ENCODE measurements around the gene CPNE7. TPM values are rescaled to one million over a fixed set of nuclear protein-coding genes. Genes with fewer than 3 reads are reported as not detected.
A peak's percentile ranks its signal among the peaks of the same experiment; 100 is the strongest.

Gene CPNE7
- total and polyA plus RNA-seq, 2 of the 8 experiments (the other 6 are each of a cell fraction or from before 2014, with no cell fraction given), result 10.0 to 23.7 TPM

DNA sequence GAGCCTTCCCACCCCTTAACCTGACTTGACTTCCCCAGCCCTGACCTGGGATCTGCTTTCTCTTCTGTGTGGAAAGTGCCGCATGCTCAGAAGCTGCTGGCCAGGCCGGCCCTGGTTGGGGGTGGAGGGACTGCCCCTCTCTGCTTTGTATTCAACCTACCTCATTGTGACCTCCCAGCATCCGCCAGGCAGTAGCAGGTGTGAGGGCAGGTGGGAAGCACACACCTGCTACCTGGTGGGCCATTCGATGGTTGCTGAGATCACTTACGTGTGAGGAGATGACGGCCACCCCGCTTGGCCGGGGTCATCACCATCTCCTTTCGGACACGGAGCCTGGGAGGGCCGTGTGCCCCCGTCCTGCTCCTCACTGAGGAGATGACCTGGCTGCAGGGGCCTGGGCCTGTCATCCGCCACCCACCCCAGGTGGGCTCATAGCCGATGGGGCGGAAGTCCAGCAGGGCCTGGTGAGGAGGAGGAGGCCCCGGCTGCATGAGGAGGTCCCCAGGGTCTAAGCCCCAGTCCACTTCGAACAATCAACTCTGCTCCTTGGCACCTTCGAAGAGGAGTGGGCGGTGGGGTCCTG lies 7.1 kb downstream of the CPNE7 start:
- no peak overlapping the region for H3K4me3 ChIP-seq (ENCODE audit: extremely low read depth in 1 of 4, insufficient read depth in 2 of 4, low read depth in 3 of 4, low read length in 4 of 4)
- H3K27ac ChIP-seq (ENCODE audit: low read depth, low read length), result no peak overlapping the region
- no peak overlapping the region for H2AK5ac ChIP-seq (ENCODE audit: low read depth, low read length)
- no peak overlapping the region for H4K91ac ChIP-seq (replicated peaks; ENCODE audit: insufficient read length, low read length)
- no peak overlapping the region for H4K8ac ChIP-seq (ENCODE audit: extremely low read depth, insufficient read depth, low read length)
- peaks cover 9 to 10% of the 10 kb centered on the region in 2 experiments; a peak in 2 of 4 replicates for H3K9me3 ChIP-seq (ENCODE audit: insufficient read depth in 2 of 2, low read depth in 1 of 2, low read length in 1 of 2)
- H2BK120ac ChIP-seq (replicated peaks; ENCODE audit: low read depth, low read length), result no peak overlapping the region
- no peak overlapping the region for H3K4ac ChIP-seq (replicated peaks; ENCODE audit: insufficient read length, low read depth, low read length)
- no peak overlapping the region for H2BK5ac ChIP-seq (ENCODE audit: low read depth, low read length)
- no peak overlapping the region for H2BK12ac ChIP-seq (ENCODE audit: low read depth, low read length)
- no peaks in the 10 kb centered on the region; the same call in 1 of the 2 replicates for H3K23me2 ChIP-seq (ENCODE audit: low read depth, low read length)
- no peak overlapping the region for H2AFZ ChIP-seq (ENCODE audit: low read length)
- no peak for FAIRE-seq
- peaks cover 4% of the 10 kb centered on the region; the same call in 1 of the 2 replicates for H3K79me1 ChIP-seq (ENCODE audit: low read depth, low read length)
- no peak overlapping the region for H3K18ac ChIP-seq (ENCODE audit: extremely low read depth, low read length)
- TF ChIP-seq MAFK (IDR thresholded peaks at IDR 0.05; ENCODE audit: low read depth, low read length) (no peak), MAX (IDR thresholded peaks at IDR 0.05) (peak; percentile 66; the same call in 1 of the 2 replicates), KDM5A (IDR thresholded peaks at IDR 0.05; ENCODE audit: low read length) (no peak)
- TF ChIP-seq, protein P1, sequence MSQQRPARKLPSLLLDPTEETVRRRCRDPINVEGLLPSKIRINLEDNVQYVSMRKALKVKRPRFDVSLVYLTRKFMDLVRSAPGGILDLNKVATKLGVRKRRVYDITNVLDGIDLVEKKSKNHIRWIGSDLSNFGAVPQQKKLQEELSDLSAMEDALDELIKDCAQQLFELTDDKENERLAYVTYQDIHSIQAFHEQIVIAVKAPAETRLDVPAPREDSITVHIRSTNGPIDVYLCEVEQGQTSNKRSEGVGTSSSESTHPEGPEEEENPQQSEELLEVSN (IDR thresholded peaks at IDR 0.05), result peak; percentile 44; the same call in 1 of the 2 replicates
- H3K4me1 ChIP-seq (replicated peaks in 1 of 4; ENCODE audit: control insufficient read depth in 3 of 4, insufficient read depth in 4 of 4, low read length in 3 of 4), result no peaks in the 10 kb centered on the region
- ChIA-PET CTCF (ENCODE audit: partially characterized antibody) (interaction anchor here (1.0 to 1.2 kb wide), 2 partner anchors 17 to 26 kb away, joined by 4 read pairs; no protein-coding TSS in a partner anchor), POLR2A (ENCODE audit: partially characterized antibody) (no interaction called here)
- no peak overlapping the region for H3K14ac ChIP-seq (ENCODE audit: insufficient read length)
- no peaks in the 10 kb centered on the region for H3K79me2 ChIP-seq (ENCODE audit: control insufficient read depth in 1 of 2, insufficient read depth in 2 of 2, low read length in 2 of 2)
- no peak overlapping the region for H4K5ac ChIP-seq (ENCODE audit: insufficient read length, low read depth, low read length)
- peaks cover 0 to 5% of the 10 kb centered on the region in 2 experiments for H4K20me1 ChIP-seq (replicated peaks in 1 of 2; ENCODE audit: control insufficient read depth in 1 of 2, insufficient read depth in 2 of 2, low read length in 2 of 2)
- H3K4me2 ChIP-seq (ENCODE audit: insufficient read depth in 1 of 2, low read depth in 2 of 2, low read length in 2 of 2), result no peak overlapping the region
- H3K36me3 ChIP-seq (ENCODE audit: control insufficient read depth in 2 of 4, insufficient read depth in 4 of 4, low read length in 3 of 4), result peaks cover 0 to 18% (median 7%) of the 10 kb centered on the region in 4 experiments; a peak in 6 of 8 replicates
- no peak overlapping the region for H3K23ac ChIP-seq (ENCODE audit: insufficient read length)
- H2BK15ac ChIP-seq (ENCODE audit: low read length), result no peak overlapping the region
- H2BK20ac ChIP-seq (ENCODE audit: low read length), result no peak overlapping the region
- DNase-seq (ENCODE audit: low read depth in 1 of 2, low spot score in 2 of 2), result no peak
- no peak overlapping the region for H3K56ac ChIP-seq (replicated peaks; ENCODE audit: insufficient read length, low read depth, low read length)
- no peaks in the 10 kb centered on the region for H3K27me3 ChIP-seq (replicated peaks in 1 of 4; ENCODE audit: control insufficient read depth in 3 of 4, extremely low read depth in 1 of 4, insufficient read depth in 3 of 4, low read length in 3 of 4)
- no peak overlapping the region for H3K9ac ChIP-seq (replicated peaks in 1 of 4; ENCODE audit: extremely low read depth in 1 of 4, low read depth in 3 of 4, low read length in 3 of 4)
- WGBS, 2 experiments (ENCODE audit: extremely low coverage in 1 of 2, insufficient coverage in 1 of 2, insufficient read length in 1 of 2, insufficient replicate concordance in 2 of 2, low coverage in 1 of 2, low lambda C conversion rate in 2 of 2, missing lambda C conversion rate in 1 of 2), result 97% methylated on average over 16 of the region's 19 CpGs; no CpG with 5 or more reads in 1 of the 2 experiments

Data from H1 (cell line).